ENCODE results near the gene SLC29A3. TPM values are rescaled to one million over a fixed set of nuclear protein-coding genes. Genes with fewer than 3 reads are reported as not detected.

SLC29A3 gene
- polyA plus RNA-seq, 10 donors = 3.0 to 5.9 (median 3.6) TPM

GRCh38 chr10:71409516-71410104 is 90.6 kb downstream of the SLC29A3 start:
- no peak for DNase-seq

Other genes with a start within 250 kb of the SLC29A3 start
- 10 to 100 TPM in 7 of 10 donors, 1 to 10 TPM in 3; 8.1 to 17.1 (median 10.4) TPM for gene UNC5B, start 106.7 kb upstream of the SLC29A3 start, polyA plus RNA-seq (ENCODE audit: insufficient read length in 10 of 10)
- gene CDH23, start 77.7 kb downstream of the SLC29A3 start, polyA plus RNA-seq (ENCODE audit: insufficient read length in 10 of 10) = 1 to 10 TPM; 3.1 to 5.7 (median 4.1) TPM

All from muscle of back (tissue), 11 donors.